Superior temporal gyrus (tissue), 1 donor: ENCODE measurements around the gene ABI3.

Source experiments
- DNase-seq: peaks from one replicate; pipeline ENCODE4 v3.0.0-alpha.2; 2016; ENCODE audit errors: extremely low spot score

The ABI3 gene

GRCh38 chr17:49225554-49226236 is 15.2 kb downstream of the ABI3 start:
- no peak for DNase-seq

- DNase-seq, result no peak
Observed at GRCh38 chr17:49226771-49227435, 16.4 kb downstream of the ABI3 start.

- DNase-seq, result peak; percentile 82
Observed at GRCh38 chr17:49227436-49228261, 17.1 kb downstream of the ABI3 start.

- DNase-seq, result no peak
Observed at GRCh38 chr17:49229076-49229804, 18.7 kb downstream of the ABI3 start.

GRCh38 chr17:49229805-49230600 is 19.5 kb downstream of the ABI3 start:
- no peak for DNase-seq

GRCh38 chr17:49230636-49231562 is 20.4 kb downstream of the ABI3 start, which contains the start of gene PHOSPHO1:
PHOSPHO1 (minus strand) TSS chr17:49230787; CDS start chr17:49226691, 4,096 bp downstream.
- peak; percentile 81 for DNase-seq

GRCh38 chr17:49231563-49231894 is 21.0 kb downstream of the ABI3 start:
- no peak for DNase-seq

GRCh38 chr17:49234509-49235080 is 24.1 kb downstream of the ABI3 start:
- no peak for DNase-seq

GRCh38 chr17:49235896-49236295 is 25.4 kb downstream of the ABI3 start:
- no peak for DNase-seq

GRCh38 chr17:49239963-49240362 is 29.5 kb downstream of the ABI3 start:
- no peak for DNase-seq

- DNase-seq, result no peak
Observed at GRCh38 chr17:49240619-49241018, 30.1 kb downstream of the ABI3 start.

GRCh38 chr17:49241040-49241439 is 30.5 kb downstream of the ABI3 start:
- DNase-seq, result no peak

GRCh38 chr17:49241692-49242397 is 31.3 kb downstream of the ABI3 start:
- no peak for DNase-seq

GRCh38 chr17:49242813-49243212 is 32.3 kb downstream of the ABI3 start:
- no peak for DNase-seq

- no peak for DNase-seq
Observed at GRCh38 chr17:49244839-49245238, 34.3 kb downstream of the ABI3 start.

GRCh38 chr17:49247944-49248343 is 37.4 kb downstream of the ABI3 start:
- DNase-seq, result no peak

- no peak for DNase-seq
Observed at GRCh38 chr17:49249292-49249794, 38.8 kb downstream of the ABI3 start.

- DNase-seq, result no peak
Observed at GRCh38 chr17:49249890-49250522, 39.5 kb downstream of the ABI3 start.
